HepG2 (cell line): Measurements from ENCODE around the gene SP110. TPM values are rescaled to one million over a fixed set of nuclear protein-coding genes. Genes with fewer than 3 reads are reported as not detected.

Source experiments
- ATAC-seq: fragments of 200-7000 bp; cut with Tn5 transposase; 3 replicates; pipeline ENCODE4 v1.9.1; 2020; ENCODE audit warnings: mild to moderate bottlenecking, moderate library complexity
- BruUV-seq: library from RNA; stranded (reverse); fragments of 400-500 nt; replicated peaks from 2 replicates; lab custom pipeline; 2021; lab: Mats Ljungman, UMichigan
- CTCF ChIA-PET: fragments of 300-600 bp; formaldehyde crosslinking; extraction: SDS; loops from one replicate; lab custom pipeline; 2021; ENCODE audit warnings: low total read pairs, inconsistent platforms, low intra/inter-chr PET ratio; lab: Yijun Ruan, JAX
- POLR2A ChIA-PET: fragments of 350-600 bp; sonication (Branson Sonifier 250); formaldehyde crosslinking; loops from one replicate; lab custom pipeline; 2020; ENCODE audit warnings: antibody characterized with exemption, inconsistent platforms; lab: Yijun Ruan, JAX
- DNase-seq: peaks from one replicate; pipeline ENCODE4 v3.0.0-alpha.2; 2015; ENCODE audit warnings: low spot score
- FAIRE-seq: peaks from 3 replicates; lab custom pipeline; 2011; peaks lifted over from hg19 to GRCh38; lab: Jason Lieb, UNC
- H2AFZ ChIP-seq: one replicate; pipeline ENCODE4 v1.6.1; 2011; ENCODE audit warnings: low read length, inconsistent platforms
- H3K27ac ChIP-seq: fragments of 300-600 bp; 3 replicates; pipeline ENCODE4 v1.8.0; 2011; ENCODE audit warnings: mixed run types, mild to moderate bottlenecking, mixed read lengths, low read length, inconsistent platforms; ENCODE audit not compliant: insufficient read depth; ENCODE audit errors: extremely low read length
- H3K27me3 ChIP-seq, 2 experiments: fragments of 200-600 bp in 1 of 2; 2 replicates in 1 of 2; 3 replicates in 1 of 2; pipeline versions ENCODE4 v1.6.0 to v1.8.0; 2011; ENCODE audit warnings: low read length in 2 of 2, mild to moderate bottlenecking in 2 of 2, moderate library complexity in 2 of 2, inconsistent platforms in 1 of 2; ENCODE audit not compliant: insufficient read depth in 2 of 2, control insufficient read depth in 1 of 2
- H3K36me3 ChIP-seq, 2 experiments: fragments of 200-600 bp in 1 of 2; replicated peaks in 1 of 2; 2 replicates in 1 of 2; 3 replicates in 1 of 2; pipeline versions ENCODE4 v1.5.1 to v1.8.0; 2011; ENCODE audit warnings: low read length in 2 of 2, inconsistent platforms in 1 of 2; ENCODE audit not compliant: insufficient read depth in 2 of 2, control insufficient read depth in 1 of 2
- H3K4me1 ChIP-seq: 2 replicates; pipeline ENCODE4 v1.5.1; 2012; ENCODE audit warnings: low read length, inconsistent platforms; ENCODE audit not compliant: insufficient read depth
- H3K4me2 ChIP-seq: 2 replicates; pipeline ENCODE4 v1.6.0; 2011; ENCODE audit warnings: low read depth, low read length, inconsistent platforms
- H3K4me3 ChIP-seq, 3 experiments: fragments of 200-600 bp in 1 of 3; sonication (generic), shearing (Covaris generic) in 1 of 3; replicated peaks in 1 of 3; 2 replicates each; pipeline ENCODE4 v1.5.1; 2011 to 2016; ENCODE audit warnings: low read length in 3 of 3, inconsistent platforms in 2 of 3, low read depth in 2 of 3, mild to moderate bottlenecking in 2 of 3, control low read depth in 1 of 3, mixed read lengths in 1 of 3; ENCODE audit not compliant: insufficient read depth in 1 of 3
- H3K79me2 ChIP-seq: one replicate; pipeline ENCODE4 v1.6.1; 2011; ENCODE audit warnings: low read length, inconsistent platforms; ENCODE audit not compliant: insufficient read depth
- H3K9ac ChIP-seq: 2 replicates; pipeline ENCODE4 v1.6.0; 2011; ENCODE audit warnings: mild to moderate bottlenecking, low read depth, low read length, inconsistent platforms; ENCODE audit not compliant: insufficient read depth
- H3K9me3 ChIP-seq: 2 replicates; pipeline ENCODE4 v1.5.1; 2012; ENCODE audit warnings: mild to moderate bottlenecking, low read length
- H4K20me1 ChIP-seq: 2 replicates; pipeline ENCODE4 v1.6.0; 2011; ENCODE audit warnings: inconsistent platforms, mild to moderate bottlenecking, low read length, moderate library complexity; ENCODE audit not compliant: insufficient read depth
- CEBPG ChIP-seq: IDR thresholded peaks from 2 replicates; pipeline ENCODE4 v1.6.1; 2016
- FOXK2 ChIP-seq: fragments of 450-650 bp; IDR thresholded peaks from 2 replicates; pipeline ENCODE4 v1.6.1; 2016
- KLF15 ChIP-seq: sonication (generic); formaldehyde crosslinking; IDR thresholded peaks from 2 replicates; pipeline ENCODE4 v1.8.1; 2023; ENCODE audit warnings: borderline replicate concordance, mild to moderate bottlenecking, inconsistent platforms, missing genetic modification reagents, mixed read lengths
- THAP8 ChIP-seq: sonication (generic); formaldehyde crosslinking; IDR thresholded peaks from 2 replicates; pipeline ENCODE4 v1.5.1; 2020; ENCODE audit warnings: missing genetic modification reagents, mild to moderate bottlenecking, borderline replicate concordance
- ZFP90 ChIP-seq: sonication (generic); formaldehyde crosslinking; IDR thresholded peaks from 2 replicates; pipeline ENCODE4 v1.8.0; 2022; ENCODE audit warnings: missing genetic modification reagents, mild to moderate bottlenecking, inconsistent platforms, borderline replicate concordance
- ZNF792 ChIP-seq: IDR thresholded peaks from 2 replicates; pipeline ENCODE4 v1.6.1; 2016
- WGBS: methylation state at CpG from one replicate; pipeline ENCODE4 v1.1.6; 2017; ENCODE audit warnings: low lambda C conversion rate; 5-methylcytosine and 5-hydroxymethylcytosine counted together
- in situ Hi-C: cut with HindIII; loops from 2 replicates; pipeline ENCODE4 v1.10.0; 2017; ENCODE audit warnings: low pct_unique_long_range_greater_than_20kb; ENCODE audit not compliant: extremely low pct_ligation_motif_present
- intact Hi-C: fragments of 100-400 bp; cut with micrococcal nuclease; formaldehyde crosslinking; loops from one replicate; pipeline ENCODE4 v1.10.0; 2022; ENCODE audit not compliant: unreplicated experiment
- polyA plus RNA-seq, 8 experiments: library from polyadenylated mRNA; depleted of rRNA in 3 of 8; stranded (reverse) in 7 of 8; unstranded in 1 of 8; fragments of >200 nt; fragmentation: Illumina TruSeq in 4 of 8; extraction: Trizol in 4 of 8; gene quantifications; 2 replicates each; pipeline versions ENCODE4 v1.2.1 to v1.2.3, GENCODE V29; 2011 to 2016; ENCODE audit warnings: low read depth in 4 of 8, missing spikeins in 1 of 8, mixed read lengths in 1 of 8; ENCODE audit not compliant: insufficient read depth in 1 of 8
- total RNA-seq, 5 experiments: library from RNA; depleted of rRNA; stranded (reverse); fragments of >200 nt; fragmentation: Illumina TruSeq; extraction: Trizol; gene quantifications; 2 replicates each; pipeline ENCODE4 v1.2.3, GENCODE V29; 2016; ENCODE audit warnings: low read depth in 1 of 5

The SP110 gene
- total and polyA plus RNA-seq, 2 of the 13 experiments (the other 11 are each of a cell fraction or from before 2014, with no cell fraction given), result 7.9 to 10.4 TPM

- ATAC-seq (no peak), DNase-seq (no peak), FAIRE-seq (no peak)
- 3% methylated on average over 4 of the region's 4 CpGs for WGBS
- Histone ChIP-seq H3K79me2 (no peaks in the 10 kb centered on the region), H3K9me3 (peaks cover 9% of the 10 kb centered on the region), H3K4me2 (no peak overlapping the region), H3K4me1 (peaks cover 15% of the 10 kb centered on the region), H4K20me1 (no peaks in the 10 kb centered on the region), H3K27me3 (peaks cover 0 to 5% of the 10 kb centered on the region in 2 experiments; a peak in 1 of 5 replicates), H3K36me3 (no peaks in the 10 kb centered on the region), H3K4me3 (no peak overlapping the region), H3K9ac (no peak overlapping the region)
- in situ Hi-C loops, result no loop called here
- intact Hi-C loops, result no loop called here
- CTCF ChIA-PET, result no interaction called here
- TF ChIP-seq FOXK2, result no peak
- no peak for TF ChIP-seq KLF15 (CRISPR knock-in tag)
- no peak for TF ChIP-seq CEBPG (CRISPR knock-in tag)
- TF ChIP-seq THAP8 (CRISPR knock-in tag), result no peak
- TF ChIP-seq, all 625 proteins: peak for 0
- BruUV-seq, result no TSS peak
- H2AFZ ChIP-seq, result no peak overlapping the region
- H3K27ac ChIP-seq, result no peak overlapping the region
- POLR2A ChIA-PET, result no interaction called here
These were observed 84.7 kb downstream of the SP110 start for GRCh38 chr2:230135130-230135525.

GRCh38 chr2:230134496-230135129, 85.2 kb downstream of the SP110 start:
- no TSS peak for BruUV-seq
- Histone ChIP-seq H3K9me3 (peaks cover 9% of the 10 kb centered on the region), H3K36me3 (no peaks in the 10 kb centered on the region), H3K27ac (no peak overlapping the region), H2AFZ (no peak overlapping the region), H3K4me1 (peaks cover 17% of the 10 kb centered on the region), H3K27me3 (peaks cover 0 to 5% of the 10 kb centered on the region in 2 experiments; a peak in 1 of 5 replicates), H4K20me1 (no peaks in the 10 kb centered on the region), H3K4me2 (no peak overlapping the region), H3K79me2 (no peaks in the 10 kb centered on the region), H3K9ac (no peak overlapping the region), H3K4me3 (no peak overlapping the region)
- intact Hi-C loops (no loop called here), in situ Hi-C loops (no loop called here)
- FAIRE-seq, result no peak
- no peak for ATAC-seq
- POLR2A ChIA-PET, result no interaction called here
- 0% methylated on average over 1 of the region's 1 CpG for WGBS
- no peak for TF ChIP-seq ZFP90 (CRISPR knock-in tag)
- peak; percentile 100 for TF ChIP-seq ZNF792 (CRISPR knock-in tag)
- no peak for DNase-seq
- CTCF ChIA-PET, result no interaction called here
